Non-pigmented ciliary epithelial cell (primary cell): ENCODE data around the gene VWA5B1.
"Not testable (repeated sequence)": the region's sequence is repeated elsewhere in the genome, so short reads cannot be mapped to it uniquely, and the experiment has no call there.

Experiments used
- DNase-seq: peaks from one replicate; pipeline ENCODE4 v3.0.0-alpha.2; 2010; ENCODE audit warnings: low read depth

The VWA5B1 gene

GRCh38 chr1:20280906-20281305 is 9.8 kb upstream of the VWA5B1 start:
- DNase-seq: no peak

GRCh38 chr1:20281801-20282200 is 8.9 kb upstream of the VWA5B1 start:
- DNase-seq: no peak

- no peak for DNase-seq
Observed at GRCh38 chr1:20282533-20282932, 8.1 kb upstream of the VWA5B1 start.

- no peak for DNase-seq
Observed at GRCh38 chr1:20284046-20284445, 6.6 kb upstream of the VWA5B1 start.

- DNase-seq: no peak
Observed at GRCh38 chr1:20284625-20285024, 6.0 kb upstream of the VWA5B1 start.

GRCh38 chr1:20285510-20285909 is 5.2 kb upstream of the VWA5B1 start:
- DNase-seq: no peak

GRCh38 chr1:20287696-20288095 is 3.0 kb upstream of the VWA5B1 start:
- not testable (repeated sequence) for DNase-seq

- no peak for DNase-seq
Observed at GRCh38 chr1:20291645-20292084, 990 bp downstream of the VWA5B1 start.

- DNase-seq: no peak
Observed at GRCh38 chr1:20298626-20299025, 8.0 kb downstream of the VWA5B1 start.

GRCh38 chr1:20301463-20302107 is 10.9 kb downstream of the VWA5B1 start:
- no peak for DNase-seq

GRCh38 chr1:20302108-20302471 is 11.4 kb downstream of the VWA5B1 start:
- no peak for DNase-seq

- no peak for DNase-seq
Observed at GRCh38 chr1:20307026-20307425, 16.4 kb downstream of the VWA5B1 start.

GRCh38 chr1:20308569-20308968 is 17.9 kb downstream of the VWA5B1 start:
- DNase-seq: no peak

- no peak for DNase-seq
Observed at GRCh38 chr1:20311289-20311688, 20.6 kb downstream of the VWA5B1 start.

- DNase-seq: no peak
Observed at GRCh38 chr1:20312310-20312709, 21.6 kb downstream of the VWA5B1 start.

GRCh38 chr1:20312818-20313217 is 22.1 kb downstream of the VWA5B1 start:
- no peak for DNase-seq

- no peak for DNase-seq
Observed at GRCh38 chr1:20317471-20317870, 26.8 kb downstream of the VWA5B1 start.

GRCh38 chr1:20318521-20318920 is 27.8 kb downstream of the VWA5B1 start:
- DNase-seq: no peak

- no peak for DNase-seq
Observed at GRCh38 chr1:20318971-20319370, 28.3 kb downstream of the VWA5B1 start.

- no peak for DNase-seq
Observed at GRCh38 chr1:20319456-20320220, 29.0 kb downstream of the VWA5B1 start.

- no peak for DNase-seq
Observed at GRCh38 chr1:20320704-20321103, 30.0 kb downstream of the VWA5B1 start.

- no peak for DNase-seq
Observed at GRCh38 chr1:20321573-20321972, 30.9 kb downstream of the VWA5B1 start.

GRCh38 chr1:20322081-20322824 is 31.6 kb downstream of the VWA5B1 start:
- no peak for DNase-seq
